Mesothelial cell of epicardium (in vitro differentiated cells): ENCODE data around the gene RHBDD1. TPM values are rescaled to one million over a fixed set of nuclear protein-coding genes. Genes with fewer than 3 reads are reported as not detected.
A peak's percentile ranks its signal among the peaks of the same experiment; 100 is the strongest.

Experiments
- DNase-seq, 2 experiments: peaks; one replicate each; pipeline ENCODE4 v3.0.0; 2021; ENCODE audit warnings: low spot score in 2 of 2; ENCODE audit not compliant: unreplicated experiment in 2 of 2
- H3K27ac Mint-ChIP-seq: 2 replicates; pipeline ENCODE4 v1.8.0; 2021; ENCODE audit warnings: mixed read lengths
- H3K27me3 Mint-ChIP-seq: 2 replicates; pipeline ENCODE4 v1.8.0; 2021; ENCODE audit warnings: low read depth, mixed read lengths
- H3K36me3 Mint-ChIP-seq: 2 replicates; pipeline ENCODE4 v1.8.0; 2021; ENCODE audit warnings: mixed read lengths
- H3K4me1 Mint-ChIP-seq: 2 replicates; pipeline ENCODE4 v1.8.0; 2021; ENCODE audit warnings: mixed read lengths
- H3K4me3 Mint-ChIP-seq: 2 replicates; pipeline ENCODE4 v1.8.0; 2021; ENCODE audit warnings: mild to moderate bottlenecking, moderate library complexity, mixed read lengths
- H3K9me3 Mint-ChIP-seq: 2 replicates; pipeline ENCODE4 v1.8.0; 2021; ENCODE audit warnings: mixed read lengths
- CTCF ChIP-seq: fragments of 200-600 bp; sonication (generic); IDR thresholded peaks from one replicate; pipeline ENCODE4 v1.5.0; 2021; ENCODE audit warnings: antibody characterized with exemption; ENCODE audit not compliant: unreplicated experiment
- total RNA-seq: library from RNA; stranded (reverse); gene quantifications from 3 replicates; pipeline ENCODE4 v1.2.1, GENCODE V29; 2021

RHBDD1 gene
- total RNA-seq, 1 donor from 2014 or later: 42.2 TPM

GRCh38 chr2:226791056-226791486 lies 44.8 kb upstream of the RHBDD1 start:
- DNase-seq: peak in 1 of 2 experiments; percentile 25
- H3K4me1 Mint-ChIP-seq: peaks cover 82% of the 10 kb centered on the region
- H3K27me3 Mint-ChIP-seq: no peaks in the 10 kb centered on the region
- H3K36me3 Mint-ChIP-seq: peaks cover 14% of the 10 kb centered on the region
- peak overlapping the region; percentile 80 for H3K4me3 Mint-ChIP-seq
- peak overlapping the region; percentile 98 for H3K27ac Mint-ChIP-seq
- no peak for TF ChIP-seq CTCF
- no peaks in the 10 kb centered on the region for H3K9me3 Mint-ChIP-seq

GRCh38 chr2:226791487-226792081 lies 44.3 kb upstream of the RHBDD1 start:
- no peaks in the 10 kb centered on the region for H3K27me3 Mint-ChIP-seq
- peak; percentile 86 to 91 for DNase-seq
- peak overlapping the region; percentile 91 for H3K4me3 Mint-ChIP-seq
- peaks cover 14% of the 10 kb centered on the region for H3K36me3 Mint-ChIP-seq
- peak; percentile 55 for TF ChIP-seq CTCF
- H3K27ac Mint-ChIP-seq: peak overlapping the region; percentile 98
- no peaks in the 10 kb centered on the region for H3K9me3 Mint-ChIP-seq
- H3K4me1 Mint-ChIP-seq: peaks cover 83% of the 10 kb centered on the region

GRCh38 chr2:226792155-226792881 lies 43.5 kb upstream of the RHBDD1 start:
- Mint-ChIP-seq H3K4me1 (peaks cover 85% of the 10 kb centered on the region), H3K27me3 (no peaks in the 10 kb centered on the region), H3K36me3 (peaks cover 16% of the 10 kb centered on the region), H3K9me3 (no peaks in the 10 kb centered on the region), H3K27ac (peak overlapping the region; percentile 98), H3K4me3 (peak overlapping the region; percentile 91)
- no peak for DNase-seq
- no peak for TF ChIP-seq CTCF

- Mint-ChIP-seq H3K9me3 (no peaks in the 10 kb centered on the region), H3K27me3 (no peaks in the 10 kb centered on the region), H3K36me3 (peaks cover 21% of the 10 kb centered on the region), H3K4me1 (peaks cover 85% of the 10 kb centered on the region), H3K27ac (peak overlapping the region; percentile 98), H3K4me3 (peak overlapping the region; percentile 91)
- DNase-seq: no peak
- TF ChIP-seq CTCF: no peak
Observed at GRCh38 chr2:226793646-226794045, 42.2 kb upstream of the RHBDD1 start.

GRCh38 chr2:226794196-226794661 lies 41.6 kb upstream of the RHBDD1 start:
- TF ChIP-seq CTCF: no peak
- Mint-ChIP-seq H3K27me3 (no peaks in the 10 kb centered on the region), H3K36me3 (peaks cover 20% of the 10 kb centered on the region), H3K4me1 (peaks cover 80% of the 10 kb centered on the region), H3K27ac (peak overlapping the region; percentile 98), H3K9me3 (no peaks in the 10 kb centered on the region), H3K4me3 (peak overlapping the region; percentile 91)
- no peak for DNase-seq
